ENCODE data around the gene BMP7. TPM values are rescaled to one million over a fixed set of nuclear protein-coding genes. Genes with fewer than 3 reads are reported as not detected.

BMP7 gene
- total RNA-seq, 2 experiments from 2014 or later, result 2.2 to 94.2 TPM

GRCh38 chr20:57180954-57181353 is 85.5 kb downstream of the BMP7 start:
- no peak overlapping the region for H3K27ac ChIP-seq (ENCODE audit: low read depth, low read length, poor library complexity, severe bottlenecking)
- no peaks in the 10 kb centered on the region for H3K9me2 ChIP-seq (ENCODE audit: insufficient read depth, low read length)
- no peak overlapping the region for H2AFZ ChIP-seq (ENCODE audit: low read length)
- no peaks in the 10 kb centered on the region for H3K79me2 ChIP-seq (ENCODE audit: insufficient read depth, low read depth, low read length)
- H3K9me3 ChIP-seq (ENCODE audit: low read length), result no peaks in the 10 kb centered on the region
- no peak for TF ChIP-seq EZH2phosphoT487 (IDR thresholded peaks at IDR 0.05; ENCODE audit: borderline replicate concordance, low read depth, low read length)
- TF ChIP-seq, protein P1, sequence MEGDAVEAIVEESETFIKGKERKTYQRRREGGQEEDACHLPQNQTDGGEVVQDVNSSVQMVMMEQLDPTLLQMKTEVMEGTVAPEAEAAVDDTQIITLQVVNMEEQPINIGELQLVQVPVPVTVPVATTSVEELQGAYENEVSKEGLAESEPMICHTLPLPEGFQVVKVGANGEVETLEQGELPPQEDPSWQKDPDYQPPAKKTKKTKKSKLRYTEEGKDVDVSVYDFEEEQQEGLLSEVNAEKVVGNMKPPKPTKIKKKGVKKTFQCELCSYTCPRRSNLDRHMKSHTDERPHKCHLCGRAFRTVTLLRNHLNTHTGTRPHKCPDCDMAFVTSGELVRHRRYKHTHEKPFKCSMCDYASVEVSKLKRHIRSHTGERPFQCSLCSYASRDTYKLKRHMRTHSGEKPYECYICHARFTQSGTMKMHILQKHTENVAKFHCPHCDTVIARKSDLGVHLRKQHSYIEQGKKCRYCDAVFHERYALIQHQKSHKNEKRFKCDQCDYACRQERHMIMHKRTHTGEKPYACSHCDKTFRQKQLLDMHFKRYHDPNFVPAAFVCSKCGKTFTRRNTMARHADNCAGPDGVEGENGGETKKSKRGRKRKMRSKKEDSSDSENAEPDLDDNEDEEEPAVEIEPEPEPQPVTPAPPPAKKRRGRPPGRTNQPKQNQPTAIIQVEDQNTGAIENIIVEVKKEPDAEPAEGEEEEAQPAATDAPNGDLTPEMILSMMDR (conservative IDR thresholded peaks at IDR 0.05; ENCODE audit: low read length), result no peak
- H3K4me3 ChIP-seq (ENCODE audit: low read depth, low read length, poor library complexity, severe bottlenecking), result no peak overlapping the region
- POLR2A ChIA-PET, result no interaction called here
- H3K4me1 ChIP-seq (ENCODE audit: insufficient read depth, low read length, poor library complexity, severe bottlenecking), result no peaks in the 10 kb centered on the region
- peaks cover 39% of the 10 kb centered on the region for H3K36me3 ChIP-seq (ENCODE audit: insufficient read depth, low read length)
- no TSS peak for BruUV-seq (replicated peaks)
- no peak for DNase-seq (ENCODE audit: low spot score)
- intact Hi-C loops (cut with micrococcal nuclease; ENCODE audit: unreplicated experiment), result no loop called here
- CTCF ChIA-PET (ENCODE audit: unreplicated experiment), result no interaction called here
- H4K20me1 ChIP-seq (ENCODE audit: insufficient read depth, low read length), result no peaks in the 10 kb centered on the region
- no peak overlapping the region for H3K4me2 ChIP-seq (ENCODE audit: low read length)

- no TSS peak for BruUV-seq (replicated peaks)
- Histone ChIP-seq H3K36me3 (ENCODE audit: insufficient read depth, low read length) (peaks cover 37% of the 10 kb centered on the region), H3K4me3 (ENCODE audit: low read depth, low read length, poor library complexity, severe bottlenecking) (no peak overlapping the region), H3K9me3 (ENCODE audit: low read length) (no peaks in the 10 kb centered on the region), H3K4me1 (ENCODE audit: insufficient read depth, low read length, poor library complexity, severe bottlenecking) (no peaks in the 10 kb centered on the region), H2AFZ (ENCODE audit: low read length) (no peak overlapping the region), H3K9me2 (ENCODE audit: insufficient read depth, low read length) (no peaks in the 10 kb centered on the region), H3K79me2 (ENCODE audit: insufficient read depth, low read depth, low read length) (no peaks in the 10 kb centered on the region), H3K4me2 (ENCODE audit: low read length) (no peak overlapping the region), H4K20me1 (ENCODE audit: insufficient read depth, low read length) (no peaks in the 10 kb centered on the region), H3K27ac (ENCODE audit: low read depth, low read length, poor library complexity, severe bottlenecking) (no peak overlapping the region)
- intact Hi-C loops (cut with micrococcal nuclease; ENCODE audit: unreplicated experiment), result no loop called here
- no peak for DNase-seq (ENCODE audit: low spot score)
- ChIA-PET POLR2A (no interaction called here), CTCF (ENCODE audit: unreplicated experiment) (no interaction called here)
- TF ChIP-seq EZH2phosphoT487 (IDR thresholded peaks at IDR 0.05; ENCODE audit: borderline replicate concordance, low read depth, low read length), result no peak
- TF ChIP-seq, protein P1 (conservative IDR thresholded peaks at IDR 0.05; ENCODE audit: low read length), result no peak
Measured at GRCh38 chr20:57180387-57180786, 86.1 kb downstream of the BMP7 start.

- POLR2A ChIA-PET, result interaction anchor here (0.6 kb wide), 1 partner anchor 107 kb away, joined by 3 read pairs; no protein-coding TSS in a partner anchor
- no peak overlapping the region for H2AFZ ChIP-seq (ENCODE audit: low read length)
- H3K4me3 ChIP-seq (ENCODE audit: low read depth, low read length, poor library complexity, severe bottlenecking), result no peak overlapping the region
- peaks cover 44% of the 10 kb centered on the region; the same call in 1 of the 2 replicates for H3K36me3 ChIP-seq (ENCODE audit: insufficient read depth, low read length)
- no TSS peak for BruUV-seq (replicated peaks)
- no peaks in the 10 kb centered on the region for H3K79me2 ChIP-seq (ENCODE audit: insufficient read depth, low read depth, low read length)
- no peak overlapping the region for H3K4me2 ChIP-seq (ENCODE audit: low read length)
- H4K20me1 ChIP-seq (ENCODE audit: insufficient read depth, low read length), result no peaks in the 10 kb centered on the region
- no peak overlapping the region for H3K27ac ChIP-seq (ENCODE audit: low read depth, low read length, poor library complexity, severe bottlenecking)
- no peaks in the 10 kb centered on the region for H3K4me1 ChIP-seq (ENCODE audit: insufficient read depth, low read length, poor library complexity, severe bottlenecking)
- intact Hi-C loops (cut with micrococcal nuclease; ENCODE audit: unreplicated experiment), result no loop called here
- H3K9me3 ChIP-seq (ENCODE audit: low read length), result no peaks in the 10 kb centered on the region
- H3K9me2 ChIP-seq (ENCODE audit: insufficient read depth, low read length), result no peaks in the 10 kb centered on the region
- no peak for DNase-seq (ENCODE audit: low spot score)
- CTCF ChIA-PET (ENCODE audit: unreplicated experiment), result no interaction called here
- no peak for TF ChIP-seq EZH2phosphoT487 (IDR thresholded peaks at IDR 0.05; ENCODE audit: borderline replicate concordance, low read depth, low read length)
- TF ChIP-seq, protein P1 (conservative IDR thresholded peaks at IDR 0.05; ENCODE audit: low read length), result no peak
Measured at GRCh38 chr20:57179265-57179664, 87.2 kb downstream of the BMP7 start.

Measured in OCI-LY7 (cell line).